ENCODE measurements around the gene C16orf96. TPM values are rescaled to one million over a fixed set of nuclear protein-coding genes. Genes with fewer than 3 reads are reported as not detected.

Gene C16orf96
- total and polyA plus RNA-seq, 2 of the 13 experiments (the other 11 are each of a cell fraction or from before 2014, with no cell fraction given) = 0.03 TPM; not detected in 1

GRCh38 chr16:4550591-4550990 is 5.5 kb upstream of the C16orf96 start:
- no peak for DNase-seq (ENCODE audit: low spot score)
- CTCF ChIA-PET (ENCODE audit: low intra/inter-chr PET ratio, low total read pairs) = interaction anchor here (3.1 kb wide), 1 partner anchor 39 kb away, joined by 10 read pairs; no protein-coding TSS in a partner anchor
- Histone ChIP-seq H3K4me3 (replicated peaks in 1 of 3; ENCODE audit: insufficient read depth in 1 of 3, low read depth in 2 of 3, low read length in 3 of 3) (no peak overlapping the region), H3K36me3 (replicated peaks in 1 of 2; ENCODE audit: control insufficient read depth in 1 of 2, insufficient read depth in 2 of 2, low read length in 2 of 2) (no peaks in the 10 kb centered on the region), H3K27ac (ENCODE audit: extremely low read length, insufficient read depth, low read length) (no peak overlapping the region), H3K9ac (ENCODE audit: insufficient read depth, low read depth, low read length) (no peak overlapping the region), H3K27me3 (ENCODE audit: control insufficient read depth in 1 of 2, insufficient read depth in 2 of 2, low read length in 2 of 2) (0 out of 5 replicates have a peak, but pooled peaks cover 2 to 4% of the 10 kb centered on the region in 2 experiments), H3K4me2 (ENCODE audit: low read depth, low read length) (no peak overlapping the region), H3K4me1 (ENCODE audit: insufficient read depth, low read length) (peaks cover 10% of the 10 kb centered on the region), H4K20me1 (ENCODE audit: insufficient read depth, low read length) (no peaks in the 10 kb centered on the region), H3K79me2 (ENCODE audit: insufficient read depth, low read length) (no peaks in the 10 kb centered on the region), H3K9me3 (ENCODE audit: low read length) (no peaks in the 10 kb centered on the region), H2AFZ (ENCODE audit: low read length) (no peak overlapping the region)
- no peak for FAIRE-seq
- no TSS peak for BruUV-seq (replicated peaks)
- intact Hi-C loops (cut with micrococcal nuclease; ENCODE audit: unreplicated experiment) (no loop called here), in situ Hi-C loops (cut with HindIII; ENCODE audit: extremely low pct_ligation_motif_present, low pct_unique_long_range_greater_than_20kb) (no loop called here)
- 19% methylated on average over 3 of the region's 4 CpGs for WGBS (ENCODE audit: low lambda C conversion rate)
- POLR2A ChIA-PET = interaction anchor here (1.2 kb wide), 2 partner anchors 39 to 180 kb away, joined by 3 read pairs; no protein-coding TSS in a partner anchor
- TF ChIP-seq NFKB2 (CRISPR knock-in tag; IDR thresholded peaks at IDR 0.05; ENCODE audit: borderline replicate concordance) = no peak
- no peak for TF ChIP-seq ZSCAN25 (CRISPR knock-in tag; IDR thresholded peaks at IDR 0.05)
- no peak for TF ChIP-seq NKX3-1 (CRISPR knock-in tag; IDR thresholded peaks at IDR 0.05)
- no peak for TF ChIP-seq PAWR (CRISPR knock-in tag; IDR thresholded peaks at IDR 0.05; ENCODE audit: borderline replicate concordance)
- TF ChIP-seq MEIS1 (CRISPR knock-in tag; IDR thresholded peaks at IDR 0.05; ENCODE audit: borderline replicate concordance) = no peak
- no peak for TF ChIP-seq SRF (IDR thresholded peaks at IDR 0.05; ENCODE audit: low read depth, low read length)
- TF ChIP-seq, protein P1, sequence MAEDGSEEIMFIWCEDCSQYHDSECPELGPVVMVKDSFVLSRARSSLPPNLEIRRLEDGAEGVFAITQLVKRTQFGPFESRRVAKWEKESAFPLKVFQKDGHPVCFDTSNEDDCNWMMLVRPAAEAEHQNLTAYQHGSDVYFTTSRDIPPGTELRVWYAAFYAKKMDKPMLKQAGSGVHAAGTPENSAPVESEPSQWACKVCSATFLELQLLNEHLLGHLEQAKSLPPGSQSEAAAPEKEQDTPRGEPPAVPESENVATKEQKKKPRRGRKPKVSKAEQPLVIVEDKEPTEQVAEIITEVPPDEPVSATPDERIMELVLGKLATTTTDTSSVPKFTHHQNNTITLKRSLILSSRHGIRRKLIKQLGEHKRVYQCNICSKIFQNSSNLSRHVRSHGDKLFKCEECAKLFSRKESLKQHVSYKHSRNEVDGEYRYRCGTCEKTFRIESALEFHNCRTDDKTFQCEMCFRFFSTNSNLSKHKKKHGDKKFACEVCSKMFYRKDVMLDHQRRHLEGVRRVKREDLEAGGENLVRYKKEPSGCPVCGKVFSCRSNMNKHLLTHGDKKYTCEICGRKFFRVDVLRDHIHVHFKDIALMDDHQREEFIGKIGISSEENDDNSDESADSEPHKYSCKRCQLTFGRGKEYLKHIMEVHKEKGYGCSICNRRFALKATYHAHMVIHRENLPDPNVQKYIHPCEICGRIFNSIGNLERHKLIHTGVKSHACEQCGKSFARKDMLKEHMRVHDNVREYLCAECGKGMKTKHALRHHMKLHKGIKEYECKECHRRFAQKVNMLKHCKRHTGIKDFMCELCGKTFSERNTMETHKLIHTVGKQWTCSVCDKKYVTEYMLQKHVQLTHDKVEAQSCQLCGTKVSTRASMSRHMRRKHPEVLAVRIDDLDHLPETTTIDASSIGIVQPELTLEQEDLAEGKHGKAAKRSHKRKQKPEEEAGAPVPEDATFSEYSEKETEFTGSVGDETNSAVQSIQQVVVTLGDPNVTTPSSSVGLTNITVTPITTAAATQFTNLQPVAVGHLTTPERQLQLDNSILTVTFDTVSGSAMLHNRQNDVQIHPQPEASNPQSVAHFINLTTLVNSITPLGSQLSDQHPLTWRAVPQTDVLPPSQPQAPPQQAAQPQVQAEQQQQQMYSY (CRISPR knock-in tag; IDR thresholded peaks at IDR 0.05) = no peak
- no peak for TF ChIP-seq ZZZ3 (CRISPR knock-in tag; IDR thresholded peaks at IDR 0.05; ENCODE audit: borderline replicate concordance)
- TF ChIP-seq ZNF3 (CRISPR knock-in tag; IDR thresholded peaks at IDR 0.05) = no peak
- TF ChIP-seq YEATS4 (CRISPR knock-in tag; IDR thresholded peaks at IDR 0.05; ENCODE audit: borderline replicate concordance) = no peak
- no peak for TF ChIP-seq ZNF646 (CRISPR knock-in tag; IDR thresholded peaks at IDR 0.05)
- no peak for TF ChIP-seq MEF2D (CRISPR knock-in tag; IDR thresholded peaks at IDR 0.05)
- TF ChIP-seq ZNF296 (CRISPR knock-in tag; conservative IDR thresholded peaks at IDR 0.05) = no peak
- no peak for TF ChIP-seq ZNF781 (CRISPR knock-in tag; IDR thresholded peaks at IDR 0.05; ENCODE audit: borderline replicate concordance, not compliant biosample characterization)
- no peak for ATAC-seq

All from HepG2 (cell line).